Astrocyte (in vitro differentiated cells and primary cell): ENCODE data around the gene MED13L. TPM values are rescaled to one million over a fixed set of nuclear protein-coding genes. Genes with fewer than 3 reads are reported as not detected.

ENCODE experiments used
- DNase-seq: peaks from one replicate; pipeline ENCODE4 v3.0.0-alpha.2; 2010; ENCODE audit warnings: low read depth
- FAIRE-seq: peaks from 2 replicates; lab custom pipeline; 2011; peaks lifted over from hg19 to GRCh38; lab: Jason Lieb, UNC
- H2AFZ ChIP-seq: 2 replicates; pipeline ENCODE4 v1.6.0; 2012; ENCODE audit warnings: low read depth, low read length, inconsistent platforms
- H3K27ac ChIP-seq: 2 replicates; pipeline ENCODE4 v1.5.1; 2011; ENCODE audit warnings: low read depth, low read length, inconsistent platforms
- H3K27me3 ChIP-seq: 2 replicates; pipeline ENCODE4 v1.6.0; 2011; ENCODE audit warnings: low read length, inconsistent platforms; ENCODE audit not compliant: insufficient read depth
- H3K36me3 ChIP-seq: 2 replicates; pipeline ENCODE4 v1.5.1; 2011; ENCODE audit warnings: low read length, inconsistent platforms; ENCODE audit not compliant: insufficient read depth
- H3K4me1 ChIP-seq: 2 replicates; pipeline ENCODE4 v1.5.1; 2011; ENCODE audit warnings: low read length, inconsistent platforms; ENCODE audit not compliant: insufficient read depth
- H3K4me2 ChIP-seq: 2 replicates; pipeline ENCODE4 v1.6.0; 2012; ENCODE audit warnings: low read length, inconsistent platforms
- H3K4me3 ChIP-seq: 2 replicates; pipeline ENCODE4 v1.5.1; 2011; ENCODE audit warnings: low read depth, mild to moderate bottlenecking, low read length, inconsistent platforms; ENCODE audit not compliant: insufficient read depth
- H3K79me2 ChIP-seq: 2 replicates; pipeline ENCODE4 v1.6.0; 2012; ENCODE audit warnings: mild to moderate bottlenecking, low read length, inconsistent platforms; ENCODE audit not compliant: insufficient read depth
- H3K9ac ChIP-seq: 2 replicates; pipeline ENCODE4 v1.6.0; 2012; ENCODE audit warnings: mild to moderate bottlenecking, low read length, inconsistent platforms
- H3K9me3 ChIP-seq: 2 replicates; pipeline ENCODE4 v1.5.1; 2012; ENCODE audit warnings: low read depth, mild to moderate bottlenecking, low read length, inconsistent platforms; ENCODE audit not compliant: insufficient read depth
- H4K20me1 ChIP-seq: 2 replicates; pipeline ENCODE4 v1.6.0; 2012; ENCODE audit warnings: low read length, inconsistent platforms; ENCODE audit not compliant: insufficient read depth
- H3K27ac Mint-ChIP-seq: one replicate; pipeline ENCODE4 v1.8.0; 2021; ENCODE audit warnings: mild to moderate bottlenecking, mixed read lengths; ENCODE audit not compliant: unreplicated experiment
- H3K27me3 Mint-ChIP-seq: one replicate; pipeline ENCODE4 v1.8.0; 2021; ENCODE audit warnings: low read depth, mixed read lengths; ENCODE audit not compliant: unreplicated experiment
- H3K36me3 Mint-ChIP-seq: one replicate; pipeline ENCODE4 v1.8.0; 2021; ENCODE audit warnings: low read depth, mixed read lengths; ENCODE audit not compliant: unreplicated experiment
- H3K4me1 Mint-ChIP-seq: one replicate; pipeline ENCODE4 v1.8.0; 2021; ENCODE audit warnings: low read depth, mixed read lengths; ENCODE audit not compliant: unreplicated experiment
- H3K4me3 Mint-ChIP-seq: one replicate; pipeline ENCODE4 v1.8.0; 2021; ENCODE audit warnings: mild to moderate bottlenecking, moderate library complexity, mixed read lengths; ENCODE audit not compliant: unreplicated experiment
- H3K9me3 Mint-ChIP-seq: one replicate; pipeline ENCODE4 v1.8.0; 2021; ENCODE audit warnings: mild to moderate bottlenecking, mixed read lengths; ENCODE audit not compliant: unreplicated experiment
- CTCF ChIP-seq: IDR thresholded peaks from 2 replicates; pipeline ENCODE4 v1.5.1; 2011; ENCODE audit warnings: low read depth, mild to moderate bottlenecking, inconsistent platforms, low read length, moderate library complexity; ENCODE audit not compliant: insufficient read depth
- EZH2 ChIP-seq: IDR thresholded peaks from 2 replicates; pipeline ENCODE4 v1.6.1; 2012; ENCODE audit warnings: mild to moderate bottlenecking, low read length, inconsistent platforms; ENCODE audit not compliant: insufficient read depth
- total RNA-seq: library from RNA; stranded (reverse); gene quantifications from 2 replicates; pipeline ENCODE4 v1.2.1, GENCODE V29; 2021

Gene MED13L
- total RNA-seq, 1 donor from 2014 or later = 153 TPM

- Histone ChIP-seq H3K36me3 (no peaks in the 10 kb centered on the region), H3K9ac (no peak overlapping the region), H3K27me3 (no peaks in the 10 kb centered on the region), H4K20me1 (peaks cover 88% of the 10 kb centered on the region), H3K9me3 (no peaks in the 10 kb centered on the region), H3K27ac (no peak overlapping the region), H3K4me1 (peaks cover 7% of the 10 kb centered on the region), H3K4me2 (no peak overlapping the region), H3K4me3 (no peak overlapping the region), H3K79me2 (peaks cover 99% of the 10 kb centered on the region), H2AFZ (no peak overlapping the region)
- DNase-seq = no peak
- Mint-ChIP-seq H3K4me3 (no peak overlapping the region), H3K4me1 (peaks cover 39% of the 10 kb centered on the region), H3K27me3 (no peaks in the 10 kb centered on the region), H3K9me3 (no peaks in the 10 kb centered on the region), H3K27ac (no peak overlapping the region), H3K36me3 (no peaks in the 10 kb centered on the region)
- FAIRE-seq = no peak
- TF ChIP-seq EZH2 (no peak), CTCF (no peak)
These were observed 223.2 kb downstream of the MED13L start for GRCh38 chr12:116054280-116054679.

- H3K79me2 ChIP-seq = peaks cover 99% of the 10 kb centered on the region
- H3K4me1 Mint-ChIP-seq = peaks cover 44% of the 10 kb centered on the region
These were observed 223.9 kb downstream of the MED13L start for GRCh38 chr12:116053479-116054200.

More at GRCh38 chr12:116053479-116054200, 223.9 kb downstream of the MED13L start:
- Mint-ChIP-seq H3K27ac (peak overlapping the region; percentile 50), H3K36me3 (no peaks in the 10 kb centered on the region), H3K9me3 (no peaks in the 10 kb centered on the region), H3K4me3 (no peak overlapping the region), H3K27me3 (no peaks in the 10 kb centered on the region)
- TF ChIP-seq EZH2 (no peak), CTCF (no peak)
- peak overlapping the region; percentile 10 for H3K27ac ChIP-seq
- H4K20me1 ChIP-seq = peaks cover 90% of the 10 kb centered on the region
- H3K4me3 ChIP-seq = no peak overlapping the region
- peak overlapping the region; percentile 29 for H3K4me2 ChIP-seq
- peak; percentile 84 for DNase-seq
- H3K9me3 ChIP-seq = no peaks in the 10 kb centered on the region
- peaks cover 7% of the 10 kb centered on the region for H3K4me1 ChIP-seq
- no peak overlapping the region for H2AFZ ChIP-seq
- H3K9ac ChIP-seq = no peak overlapping the region
- FAIRE-seq = no peak
- no peaks in the 10 kb centered on the region for H3K27me3 ChIP-seq
- H3K36me3 ChIP-seq = no peaks in the 10 kb centered on the region
